Measurements from ENCODE around the gene GPR158.
"Not testable (repeated sequence)": the region's sequence is repeated elsewhere in the genome, so short reads cannot be mapped to it uniquely, and the experiment has no call there.

The GPR158 gene

GRCh38 chr10:25304606-25305005, 129.8 kb downstream of the GPR158 start:
- DNase-seq (ENCODE audit: low read depth), result no peak

DNA sequence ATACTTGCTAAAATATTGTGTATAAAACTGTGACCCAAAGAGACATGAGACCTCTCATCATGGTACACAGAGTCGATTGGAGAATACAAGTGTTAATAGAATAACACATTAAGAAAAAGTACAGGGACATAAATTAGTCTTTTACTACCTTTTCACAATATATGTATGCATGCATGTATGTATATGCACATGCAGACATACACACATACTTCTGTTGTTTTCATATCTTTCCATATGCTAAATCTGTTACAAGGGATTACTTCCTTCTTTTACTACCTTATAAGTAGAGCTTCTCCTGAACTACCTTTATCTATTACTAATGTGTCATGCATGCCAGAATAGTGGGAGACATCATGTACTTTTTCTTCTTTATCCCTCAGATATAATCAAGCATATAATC, 131.6 kb downstream of the GPR158 start:
- no peak for DNase-seq (ENCODE audit: low read depth)

- no peak for DNase-seq (ENCODE audit: low read depth)
These were observed 133.5 kb downstream of the GPR158 start for GRCh38 chr10:25308278-25308677.

DNA sequence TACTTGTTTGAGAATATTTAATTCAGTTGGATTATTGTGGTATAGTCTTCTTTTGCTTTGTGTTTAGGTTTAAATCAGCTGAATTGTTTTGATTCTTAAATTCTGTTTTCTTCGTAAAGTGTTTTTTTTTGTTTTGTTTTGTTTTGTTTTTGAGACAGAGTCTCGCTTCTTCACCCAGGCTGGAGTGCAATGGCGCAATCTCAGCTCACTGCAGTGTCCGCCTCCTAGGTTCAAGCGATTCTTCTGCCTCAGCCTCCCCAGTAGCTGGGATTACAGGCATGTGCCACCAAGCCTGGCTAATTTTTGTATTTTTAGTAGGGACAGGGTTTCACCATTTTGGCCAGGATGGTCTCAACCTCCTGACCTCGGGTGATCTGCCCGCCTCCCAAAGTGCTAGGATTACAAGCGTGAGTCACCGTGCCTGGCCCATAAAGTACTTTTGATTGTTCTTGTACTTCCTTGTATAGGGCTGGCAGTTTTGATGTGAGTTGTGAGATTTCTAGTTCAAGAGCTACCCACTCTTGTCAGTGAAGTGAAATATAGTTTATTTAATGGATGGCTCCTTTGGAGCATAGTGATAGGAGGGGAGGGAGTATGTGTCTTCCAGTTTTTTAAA, 142.9 kb downstream of the GPR158 start:
- not testable (repeated sequence) for DNase-seq (ENCODE audit: low read depth)

GRCh38 chr10:25327273-25327672, 152.5 kb downstream of the GPR158 start:
- DNase-seq (ENCODE audit: low read depth), result no peak

- no peak for DNase-seq (ENCODE audit: low read depth)
These were observed 153.6 kb downstream of the GPR158 start for GRCh38 chr10:25328361-25328760.

DNA sequence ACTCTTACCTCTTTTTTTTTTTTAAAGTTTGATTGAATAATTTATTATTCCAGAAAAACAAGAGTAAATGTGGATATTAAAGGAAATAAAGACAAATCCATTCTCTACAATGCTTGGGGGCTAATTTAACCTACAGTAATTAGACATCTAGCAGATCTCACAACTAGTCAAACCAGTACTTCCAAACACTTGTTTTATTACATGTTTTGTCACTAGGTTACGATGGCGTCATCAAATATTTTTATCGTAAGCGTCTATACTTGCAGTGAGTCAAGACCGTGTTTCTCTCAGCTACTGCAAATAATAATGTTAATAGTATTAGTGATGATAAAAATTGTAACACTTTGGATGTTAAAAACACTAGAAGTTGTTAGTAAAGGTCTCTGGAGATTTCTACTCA, 154.8 kb downstream of the GPR158 start:
- DNase-seq (ENCODE audit: low read depth), result not testable (repeated sequence)

GRCh38 chr10:25334445-25334844, 159.6 kb downstream of the GPR158 start:
- no peak for DNase-seq (ENCODE audit: low read depth)

DNA sequence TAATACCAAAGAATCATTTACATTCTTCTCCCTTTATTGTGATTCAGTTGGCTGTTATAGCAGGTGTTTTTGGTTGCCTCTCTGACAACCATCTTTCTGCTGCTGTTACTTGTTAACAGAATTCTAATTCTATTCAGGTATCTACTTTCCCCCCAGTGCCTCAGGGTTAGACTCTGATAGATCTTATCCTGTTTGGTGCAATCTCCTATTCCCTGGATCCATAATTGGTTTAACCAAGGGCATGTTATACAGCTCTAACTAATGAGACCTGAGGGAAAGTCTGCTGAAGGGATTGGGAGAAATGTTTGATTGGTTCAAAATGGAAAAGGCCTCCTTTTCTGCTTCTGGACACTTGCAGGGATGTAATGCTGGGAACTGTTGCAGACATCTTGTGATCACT, 161.5 kb downstream of the GPR158 start:
- no peak for DNase-seq (ENCODE audit: low read depth)

DNA sequence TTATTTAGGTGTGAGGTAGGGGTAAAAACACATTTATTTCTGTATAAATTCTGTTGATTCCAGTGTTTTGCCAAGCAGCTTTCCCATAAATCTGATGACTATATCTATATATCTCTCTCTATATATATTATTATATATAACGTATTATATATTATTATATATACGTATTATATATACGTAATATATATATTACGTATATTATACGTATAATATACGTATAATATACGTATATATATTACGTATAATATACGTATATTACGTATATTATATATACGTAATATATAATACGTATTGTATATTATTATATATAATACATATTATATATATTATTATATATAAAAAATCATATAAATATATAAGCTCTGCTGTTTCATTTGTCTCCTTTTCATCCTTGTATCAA, 163.5 kb downstream of the GPR158 start:
- DNase-seq (ENCODE audit: low read depth), result no peak

DNA sequence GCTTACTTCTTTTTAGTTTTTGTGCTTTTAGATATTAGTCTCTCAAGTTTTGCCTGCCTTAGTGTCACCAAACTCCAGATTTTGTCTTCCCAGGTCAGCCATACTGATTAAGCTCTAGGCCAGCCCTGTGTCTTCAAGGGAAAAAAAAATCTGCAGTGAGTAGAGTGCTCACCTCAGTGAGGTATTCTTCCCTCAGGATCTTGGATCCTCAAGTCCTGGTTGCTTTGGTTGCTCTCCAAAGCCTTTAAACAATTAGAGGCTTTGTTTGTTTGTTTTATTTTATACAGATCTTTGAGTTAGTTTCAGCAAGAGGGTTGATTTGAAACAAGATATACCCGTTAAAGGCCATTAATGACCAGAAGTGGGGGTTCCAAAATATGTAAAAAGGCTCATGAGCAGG, 165.2 kb downstream of the GPR158 start:
- no peak for DNase-seq (ENCODE audit: low read depth)

DNA sequence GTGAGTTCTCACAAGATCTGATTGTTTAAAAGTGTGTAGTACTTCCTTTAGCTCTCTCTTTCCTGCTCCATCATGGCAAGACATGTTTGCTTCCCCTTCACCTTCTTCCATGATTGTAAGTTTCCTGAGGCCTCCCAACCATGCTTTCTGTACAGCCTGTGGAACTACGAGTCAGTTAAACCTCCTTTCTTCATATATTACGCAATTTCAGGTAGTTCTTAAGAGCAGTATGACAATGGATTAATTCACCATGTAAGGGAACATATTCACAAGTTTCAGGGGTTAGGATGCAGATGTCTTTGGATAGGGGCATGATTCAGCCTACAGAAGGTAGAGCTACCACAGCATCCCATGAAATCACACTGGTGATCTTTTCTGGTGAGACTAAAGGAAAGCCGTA, 174.7 kb downstream of the GPR158 start:
- DNase-seq (ENCODE audit: low read depth), result no peak

DNA sequence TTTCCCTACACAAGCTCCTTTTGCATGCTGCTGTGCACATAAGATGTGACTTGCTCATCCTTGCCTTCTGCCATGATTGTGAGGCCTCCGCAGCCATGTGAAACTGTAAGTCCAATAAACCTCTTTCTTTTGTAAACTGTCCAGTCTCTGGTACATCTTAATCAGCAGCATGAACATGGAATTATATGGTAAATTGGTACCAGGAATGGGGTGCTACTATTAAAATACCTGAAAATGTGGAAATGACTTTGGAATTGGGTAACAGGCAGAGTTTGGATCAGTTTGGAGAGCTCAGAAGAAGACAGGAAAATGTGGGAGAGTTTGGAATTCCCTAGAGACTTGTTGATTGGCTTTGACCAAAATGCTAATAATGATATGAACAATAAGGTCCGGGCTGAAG, 181.8 kb downstream of the GPR158 start:
- DNase-seq (ENCODE audit: low read depth), result no peak

GRCh38 chr10:25357269-25357668, 182.5 kb downstream of the GPR158 start:
- DNase-seq (ENCODE audit: low read depth), result no peak

DNA sequence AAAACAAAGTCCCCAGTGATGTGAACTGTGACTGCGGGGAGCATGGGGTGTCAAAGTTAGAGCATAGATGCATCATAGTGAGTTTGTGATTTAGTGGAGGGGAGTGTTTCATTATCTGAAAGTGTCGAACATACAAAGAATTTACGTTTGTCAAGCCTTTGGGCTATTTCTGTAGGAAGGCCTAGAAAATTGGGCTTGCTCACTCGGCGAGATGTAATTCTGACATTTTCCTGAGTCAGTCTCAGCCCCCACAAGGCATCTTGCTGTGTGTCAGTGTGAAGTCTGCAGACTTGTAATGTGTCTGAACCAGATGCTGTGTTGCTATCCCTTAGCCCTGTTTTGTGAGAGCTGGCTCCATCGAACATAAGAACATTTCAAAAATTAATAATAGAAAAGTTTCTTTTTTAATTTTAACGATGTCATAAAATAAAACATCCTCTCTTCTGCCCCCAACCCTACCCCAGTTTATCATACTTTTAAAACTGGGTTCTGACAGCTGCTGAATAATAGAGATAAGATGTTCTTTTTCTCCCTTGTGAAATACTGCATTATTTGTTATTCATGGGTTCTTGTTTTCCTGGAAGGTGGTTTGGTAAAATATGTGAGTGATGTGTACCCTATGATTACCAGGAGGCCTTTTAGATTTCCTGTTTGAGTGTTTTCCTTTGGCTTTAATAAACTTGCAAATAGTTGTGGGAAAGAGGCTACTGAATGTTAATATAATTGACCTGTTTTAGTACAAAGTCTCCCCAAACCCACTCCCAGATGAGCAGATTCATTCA, 207.4 kb downstream of the GPR158 start:
- DNase-seq (ENCODE audit: low read depth), result no peak

- not testable (repeated sequence) for DNase-seq (ENCODE audit: low read depth)
These were observed 208.1 kb downstream of the GPR158 start for GRCh38 chr10:25382901-25383300.

GRCh38 chr10:25383686-25384085, 208.9 kb downstream of the GPR158 start:
- no peak for DNase-seq (ENCODE audit: low read depth)

DNA sequence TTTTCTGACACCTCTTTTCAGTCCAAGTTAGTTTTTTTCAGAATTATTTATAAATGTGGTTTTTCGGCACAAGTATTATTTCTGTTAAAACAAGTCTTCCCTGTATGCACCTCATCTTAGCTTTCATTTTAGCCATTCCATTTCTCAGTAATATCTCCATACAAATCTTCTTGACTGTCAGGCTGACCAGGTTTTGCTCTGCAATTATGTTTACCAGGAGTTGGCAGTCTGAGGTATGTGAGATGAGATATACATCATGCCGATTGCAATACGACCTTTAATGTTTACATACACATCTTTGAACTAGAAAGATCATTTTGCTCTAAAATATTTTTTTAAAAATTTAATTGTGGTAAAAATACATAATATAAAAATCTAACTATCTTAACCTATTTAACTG, 209.8 kb downstream of the GPR158 start:
- DNase-seq (ENCODE audit: low read depth), result no peak

- no peak for DNase-seq (ENCODE audit: low read depth)
These were observed 213.5 kb downstream of the GPR158 start for GRCh38 chr10:25388188-25388861.

GRCh38 chr10:25388862-25389206, 214.0 kb downstream of the GPR158 start:
- DNase-seq (ENCODE audit: low read depth), result no peak

- no peak for DNase-seq (ENCODE audit: low read depth)
These were observed 215.9 kb downstream of the GPR158 start for GRCh38 chr10:25390733-25391132.

GRCh38 chr10:25392132-25392531, 217.3 kb downstream of the GPR158 start:
- DNase-seq (ENCODE audit: low read depth), result no peak

- no peak for DNase-seq (ENCODE audit: low read depth)
These were observed 218.8 kb downstream of the GPR158 start for GRCh38 chr10:25393621-25394020.

Data from activated T-cell treated with anti-CD3 and anti-CD28 coated beads for 1 hour (primary cell).